GM19455 (cell line): Measurements from ENCODE around the gene NOL4L.

Experiments used
- ATAC-seq: cut with Tn5 transposase; IDR thresholded peaks from one replicate; pipeline ENCODE4 v1.9.1; 2021; ENCODE audit not compliant: unreplicated experiment

The NOL4L gene

GRCh38 chr20:32460683-32461320 is 124.3 kb downstream of the NOL4L start:
- no peak for ATAC-seq

GRCh38 chr20:32460231-32460630 is 124.9 kb downstream of the NOL4L start:
- ATAC-seq, result no peak

- no peak for ATAC-seq
Measured at GRCh38 chr20:32458837-32459220, 126.3 kb downstream of the NOL4L start.

- no peak for ATAC-seq
Measured at GRCh38 chr20:32458061-32458836, 126.9 kb downstream of the NOL4L start.

GRCh38 chr20:32457479-32457986 is 127.6 kb downstream of the NOL4L start:
- no peak for ATAC-seq

- ATAC-seq, result no peak
Measured at GRCh38 chr20:32456869-32457478, 128.2 kb downstream of the NOL4L start.

- ATAC-seq, result no peak
Measured at GRCh38 chr20:32455901-32456701, 129.0 kb downstream of the NOL4L start.

GRCh38 chr20:32455171-32455900 is 129.8 kb downstream of the NOL4L start:
- ATAC-seq, result no peak

GRCh38 chr20:32454164-32455145 is 130.7 kb downstream of the NOL4L start:
- ATAC-seq, result no peak

GRCh38 chr20:32453467-32454163 is 131.5 kb downstream of the NOL4L start:
- ATAC-seq, result no peak

GRCh38 chr20:32452776-32453466 is 132.2 kb downstream of the NOL4L start:
- no peak for ATAC-seq

GRCh38 chr20:32451682-32452461 is 133.3 kb downstream of the NOL4L start:
- no peak for ATAC-seq

- ATAC-seq, result no peak
Measured at GRCh38 chr20:32451340-32451681, 133.8 kb downstream of the NOL4L start.

GRCh38 chr20:32450484-32451061 is 134.6 kb downstream of the NOL4L start:
- no peak for ATAC-seq

- ATAC-seq, result no peak
Measured at GRCh38 chr20:32449890-32450401, 135.2 kb downstream of the NOL4L start.

- ATAC-seq, result no peak
Measured at GRCh38 chr20:32449057-32449889, 135.9 kb downstream of the NOL4L start.
